Tibial nerve (tissue), 3 donors: Measurements from ENCODE around the gene P2RY8.

Experiments
- POLR2A ChIP-seq, 2 donors: fragments of 450-650 bp; IDR thresholded peaks; one replicate each; pipeline ENCODE4 v1.6.1; 2017; ENCODE audit warnings: antibody characterized with exemption in 2 of 2, mild to moderate bottlenecking in 2 of 2, moderate library complexity in 2 of 2
- TF ChIP-seq, protein P1 (sequence below), 5 experiments: fragments of 200-600 bp in 3 of 5; fragments of 450-650 bp in 2 of 5; sonication (generic) in 3 of 5; IDR thresholded peaks; one replicate each; pipeline ENCODE4 v1.5.1; 2016 to 2019; ENCODE audit warnings: antibody characterized with exemption in 5 of 5, mild to moderate bottlenecking in 3 of 5, moderate library complexity in 2 of 5

DNA sequence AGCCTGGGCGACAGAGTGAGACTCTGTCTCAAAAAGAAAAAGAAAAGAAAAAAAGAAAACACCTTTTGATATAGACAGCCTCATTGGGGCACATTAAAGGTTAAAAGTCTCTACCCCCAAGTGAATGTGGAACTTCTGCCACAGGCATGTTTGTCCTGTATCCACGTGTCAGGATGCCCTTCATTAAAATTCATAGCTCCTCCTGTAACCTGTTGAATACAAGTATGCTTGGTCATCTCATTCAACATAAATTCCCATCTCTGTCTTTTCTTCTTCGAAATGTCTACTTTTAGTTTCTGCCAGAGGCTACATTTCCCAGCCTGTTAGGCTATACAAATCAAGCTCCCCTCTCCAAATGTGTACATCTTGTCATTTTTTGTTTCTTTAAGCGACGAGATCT, 25.8 kb downstream of the P2RY8 start:
- TF ChIP-seq, protein P1, sequence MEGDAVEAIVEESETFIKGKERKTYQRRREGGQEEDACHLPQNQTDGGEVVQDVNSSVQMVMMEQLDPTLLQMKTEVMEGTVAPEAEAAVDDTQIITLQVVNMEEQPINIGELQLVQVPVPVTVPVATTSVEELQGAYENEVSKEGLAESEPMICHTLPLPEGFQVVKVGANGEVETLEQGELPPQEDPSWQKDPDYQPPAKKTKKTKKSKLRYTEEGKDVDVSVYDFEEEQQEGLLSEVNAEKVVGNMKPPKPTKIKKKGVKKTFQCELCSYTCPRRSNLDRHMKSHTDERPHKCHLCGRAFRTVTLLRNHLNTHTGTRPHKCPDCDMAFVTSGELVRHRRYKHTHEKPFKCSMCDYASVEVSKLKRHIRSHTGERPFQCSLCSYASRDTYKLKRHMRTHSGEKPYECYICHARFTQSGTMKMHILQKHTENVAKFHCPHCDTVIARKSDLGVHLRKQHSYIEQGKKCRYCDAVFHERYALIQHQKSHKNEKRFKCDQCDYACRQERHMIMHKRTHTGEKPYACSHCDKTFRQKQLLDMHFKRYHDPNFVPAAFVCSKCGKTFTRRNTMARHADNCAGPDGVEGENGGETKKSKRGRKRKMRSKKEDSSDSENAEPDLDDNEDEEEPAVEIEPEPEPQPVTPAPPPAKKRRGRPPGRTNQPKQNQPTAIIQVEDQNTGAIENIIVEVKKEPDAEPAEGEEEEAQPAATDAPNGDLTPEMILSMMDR (IDR thresholded peaks at IDR 0.05), result no peak
- no peak for TF ChIP-seq POLR2A (IDR thresholded peaks at IDR 0.05)
